ENCODE measurements around the gene BBC3.

The BBC3 gene

GRCh38 chr19:47239610-47240296 lies 8.8 kb upstream of the BBC3 start:
- Histone ChIP-seq H3K27me3 (replicated peaks; ENCODE audit: control insufficient read depth, insufficient read depth, low read length) (no peaks in the 10 kb centered on the region; the same call in 1 of the 2 replicates), H3K36me3 (ENCODE audit: control insufficient read depth, insufficient read depth, low read length) (no peaks in the 10 kb centered on the region), H3K4me3 (replicated peaks; ENCODE audit: low read depth, low read length) (peak overlapping the region; percentile 5)
- peak; percentile 60 for DNase-seq (ENCODE audit: extremely low read depth, insufficient read length)
- no peak for TF ChIP-seq CTCF (IDR thresholded peaks at IDR 0.05; ENCODE audit: insufficient read depth, low read length, poor library complexity, severe bottlenecking)

- Histone ChIP-seq H3K36me3 (ENCODE audit: control insufficient read depth, insufficient read depth, low read length) (no peaks in the 10 kb centered on the region), H3K4me3 (replicated peaks; ENCODE audit: low read depth, low read length) (peak overlapping the region; percentile 5), H3K27me3 (replicated peaks; ENCODE audit: control insufficient read depth, insufficient read depth, low read length) (no peaks in the 10 kb centered on the region; the same call in 1 of the 2 replicates)
- no peak for DNase-seq (ENCODE audit: extremely low read depth, insufficient read length)
- TF ChIP-seq CTCF (IDR thresholded peaks at IDR 0.05; ENCODE audit: insufficient read depth, low read length, poor library complexity, severe bottlenecking): no peak
Measured at GRCh38 chr19:47239152-47239551, 8.2 kb upstream of the BBC3 start.

- H3K4me3 ChIP-seq (replicated peaks; ENCODE audit: low read depth, low read length): no peak overlapping the region
- H3K27me3 ChIP-seq (replicated peaks; ENCODE audit: control insufficient read depth, insufficient read depth, low read length): no peaks in the 10 kb centered on the region
- no peak for DNase-seq (ENCODE audit: extremely low read depth, insufficient read length)
- TF ChIP-seq CTCF (IDR thresholded peaks at IDR 0.05; ENCODE audit: insufficient read depth, low read length, poor library complexity, severe bottlenecking): no peak
- no peaks in the 10 kb centered on the region for H3K36me3 ChIP-seq (ENCODE audit: control insufficient read depth, insufficient read depth, low read length)
Measured at GRCh38 chr19:47236072-47236675, 5.2 kb upstream of the BBC3 start.

- no peaks in the 10 kb centered on the region for H3K27me3 ChIP-seq (replicated peaks; ENCODE audit: control insufficient read depth, insufficient read depth, low read length)
- peak; percentile 63 for DNase-seq (ENCODE audit: extremely low read depth, insufficient read length)
- no peaks in the 10 kb centered on the region for H3K36me3 ChIP-seq (ENCODE audit: control insufficient read depth, insufficient read depth, low read length)
- no peak for TF ChIP-seq CTCF (IDR thresholded peaks at IDR 0.05; ENCODE audit: insufficient read depth, low read length, poor library complexity, severe bottlenecking)
- peak overlapping the region; percentile 55 for H3K4me3 ChIP-seq (replicated peaks; ENCODE audit: low read depth, low read length)
Measured at GRCh38 chr19:47232422-47233211, 1.6 kb upstream of the BBC3 start.

GRCh38 chr19:47231215-47232054 lies 436 bp upstream of the BBC3 start:
- H3K4me3 ChIP-seq (replicated peaks; ENCODE audit: low read depth, low read length): peak overlapping the region; percentile 68
- DNase-seq (ENCODE audit: extremely low read depth, insufficient read length): peak; percentile 95
- no peak for TF ChIP-seq CTCF (IDR thresholded peaks at IDR 0.05; ENCODE audit: insufficient read depth, low read length, poor library complexity, severe bottlenecking)

More at GRCh38 chr19:47231215-47232054, 436 bp upstream of the BBC3 start:
- Histone ChIP-seq H3K36me3 (ENCODE audit: control insufficient read depth, insufficient read depth, low read length) (peaks cover under 1% of the 10 kb centered on the region; the same call in 1 of the 2 replicates), H3K27me3 (replicated peaks; ENCODE audit: control insufficient read depth, insufficient read depth, low read length) (no peaks in the 10 kb centered on the region)

Data from GM06990 (cell line).